SKM-1 treated with dmso at 0.1 percent for 144 hours (cell line): ENCODE data around the gene PHC3.
A peak's percentile ranks its signal among the peaks of the same experiment; 100 is the strongest.
"Not testable (repeated sequence)": the region's sequence is repeated elsewhere in the genome, so short reads cannot be mapped to it uniquely, and the experiment has no call there.

Source experiments
- DNase-seq: peaks from one replicate; lab custom pipeline; 2025; ENCODE audit not compliant: unreplicated experiment; lab: John Stamatoyannopoulos, UW

The PHC3 gene

DNA sequence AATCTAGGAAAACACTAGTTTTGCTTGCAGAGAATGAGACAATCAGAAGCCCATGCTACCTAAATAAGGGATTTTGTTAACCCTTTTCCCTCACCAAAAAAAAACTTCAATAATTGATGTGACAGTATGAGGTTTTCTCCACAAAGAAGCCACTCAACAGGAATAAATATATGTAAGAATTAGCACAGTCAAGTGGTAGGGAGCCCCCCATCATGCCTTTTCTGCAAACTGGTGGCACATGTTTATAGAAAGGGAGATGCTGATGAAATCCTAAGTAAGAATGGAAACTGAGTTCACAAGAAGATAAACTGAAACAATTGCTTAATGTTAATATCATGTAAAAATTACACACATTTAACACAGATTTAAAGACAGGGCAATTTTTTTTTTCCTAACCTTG is 51.0 kb downstream of the PHC3 start:
- no peak for DNase-seq

DNA sequence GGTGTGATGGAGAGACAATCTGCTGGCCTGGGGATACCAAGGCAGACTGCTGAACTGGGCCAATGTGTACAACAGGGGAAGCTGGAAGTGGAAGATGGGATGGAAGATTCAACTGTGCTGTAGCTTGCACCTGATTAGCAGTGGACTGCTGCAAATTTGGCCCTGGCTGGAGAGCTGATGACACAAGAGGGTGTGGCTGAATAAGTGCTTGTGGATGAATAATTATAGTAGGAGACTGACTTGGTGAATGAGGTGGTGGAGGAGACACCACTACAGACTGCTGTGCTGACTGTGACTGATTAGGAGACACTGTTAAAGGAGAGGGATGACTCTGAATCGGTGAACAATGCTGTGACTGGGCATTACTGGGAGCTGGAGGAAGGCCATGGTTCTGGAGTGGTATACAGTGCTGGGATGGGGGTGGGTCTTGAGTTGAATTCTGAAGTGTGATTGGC is 52.5 kb downstream of the PHC3 start:
- peak; percentile 32 for DNase-seq

DNA sequence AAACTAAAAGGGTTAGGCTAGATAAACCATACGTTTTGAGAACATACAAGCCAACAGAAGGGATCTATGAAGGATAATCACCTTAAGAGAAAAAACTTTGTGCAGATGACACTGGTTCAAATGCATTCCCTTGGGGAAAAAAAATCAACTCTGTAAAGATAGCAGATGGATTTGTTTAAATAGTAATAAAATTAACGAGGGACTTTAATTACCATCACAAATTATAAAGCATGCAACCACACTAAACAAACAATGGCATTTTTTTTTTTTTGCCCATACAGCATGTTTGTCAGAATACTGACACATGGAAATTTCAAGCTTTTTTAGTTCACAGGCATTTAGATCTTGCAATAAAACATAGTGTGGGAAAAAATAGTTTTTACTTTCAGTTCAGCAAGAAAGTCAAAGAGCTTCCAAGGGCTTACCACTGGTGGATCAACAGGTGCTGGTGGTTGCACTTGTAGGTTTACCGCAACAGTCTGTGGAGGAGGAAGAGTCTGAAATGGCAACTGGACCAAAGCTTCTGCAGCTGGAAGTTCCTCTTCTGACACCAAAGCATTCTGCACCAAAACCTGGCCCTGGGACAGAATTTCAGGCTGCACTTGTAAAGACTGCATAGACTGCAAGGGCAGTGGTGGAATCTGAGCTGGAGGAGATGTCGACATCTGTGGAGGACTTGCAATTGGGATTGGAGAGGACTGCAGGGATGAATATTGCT is 53.1 kb downstream of the PHC3 start:
- peak; percentile 78 for DNase-seq

DNA sequence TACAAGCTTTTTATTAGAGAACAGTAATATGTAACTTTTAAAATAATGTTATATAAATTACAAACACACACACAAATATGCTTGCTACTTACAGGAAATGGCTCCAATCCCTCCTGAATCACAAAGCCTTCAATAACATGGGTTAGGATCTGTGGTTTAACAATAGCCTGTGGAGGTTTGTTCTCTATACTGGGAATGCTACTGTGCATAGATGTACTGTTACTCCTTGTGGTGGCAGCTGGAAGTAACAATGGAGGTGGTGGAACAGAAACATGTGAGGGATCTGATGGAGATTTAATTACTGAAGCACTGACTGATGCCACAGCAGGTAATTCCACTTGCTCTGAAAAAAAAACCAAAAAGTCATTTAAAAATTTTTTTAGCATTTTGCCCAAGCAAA is 64.4 kb downstream of the PHC3 start:
- no peak for DNase-seq

DNA sequence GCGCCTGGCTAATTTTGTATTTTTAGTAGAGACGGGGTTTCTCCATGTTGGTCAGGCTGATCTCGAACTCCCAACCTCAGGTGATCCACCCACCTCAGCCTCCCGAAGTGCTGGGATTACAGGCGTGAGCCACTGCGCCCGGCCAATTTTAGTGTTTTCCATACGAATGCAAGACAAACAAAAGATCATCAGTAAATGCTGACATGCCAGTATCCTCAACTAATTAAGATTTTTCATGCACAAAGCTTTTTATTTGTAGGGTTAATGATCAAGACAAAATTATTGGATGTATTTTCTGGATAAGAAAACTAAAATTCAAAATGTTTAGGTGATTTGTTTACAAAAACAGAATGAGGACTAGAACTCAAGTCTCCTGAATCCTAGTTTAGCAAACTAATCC is 67.4 kb downstream of the PHC3 start:
- not testable (repeated sequence) for DNase-seq

DNA sequence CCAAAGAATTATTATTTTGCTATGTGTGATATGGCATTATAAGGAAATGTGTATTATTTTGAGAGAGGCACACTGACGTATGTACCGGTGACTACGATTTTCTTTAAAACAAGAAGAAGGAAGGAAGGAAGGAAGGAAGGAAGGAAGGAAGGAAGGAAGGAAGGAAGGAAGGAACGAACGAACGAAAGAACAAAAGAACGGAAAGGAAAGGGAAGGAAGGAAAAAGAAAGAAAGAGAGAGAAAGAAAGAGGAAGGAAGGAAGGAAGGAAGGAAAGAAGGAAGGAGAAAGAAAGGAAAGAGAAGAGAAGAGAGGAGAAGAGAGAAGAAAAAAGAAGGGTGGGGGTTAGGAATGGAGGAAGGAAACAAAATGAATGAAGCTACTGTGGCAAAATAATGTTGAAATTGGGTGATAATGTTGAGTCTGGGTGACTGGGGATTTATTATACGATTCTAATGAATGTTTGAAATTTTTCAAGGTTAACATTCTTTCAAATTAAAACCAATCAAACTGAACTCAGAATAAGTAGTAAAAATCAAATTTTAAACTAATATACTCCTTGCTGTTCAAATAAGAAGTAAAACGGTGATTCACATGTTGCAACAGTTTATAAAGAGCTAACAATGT is 70.3 kb downstream of the PHC3 start:
- DNase-seq, result no peak

DNA sequence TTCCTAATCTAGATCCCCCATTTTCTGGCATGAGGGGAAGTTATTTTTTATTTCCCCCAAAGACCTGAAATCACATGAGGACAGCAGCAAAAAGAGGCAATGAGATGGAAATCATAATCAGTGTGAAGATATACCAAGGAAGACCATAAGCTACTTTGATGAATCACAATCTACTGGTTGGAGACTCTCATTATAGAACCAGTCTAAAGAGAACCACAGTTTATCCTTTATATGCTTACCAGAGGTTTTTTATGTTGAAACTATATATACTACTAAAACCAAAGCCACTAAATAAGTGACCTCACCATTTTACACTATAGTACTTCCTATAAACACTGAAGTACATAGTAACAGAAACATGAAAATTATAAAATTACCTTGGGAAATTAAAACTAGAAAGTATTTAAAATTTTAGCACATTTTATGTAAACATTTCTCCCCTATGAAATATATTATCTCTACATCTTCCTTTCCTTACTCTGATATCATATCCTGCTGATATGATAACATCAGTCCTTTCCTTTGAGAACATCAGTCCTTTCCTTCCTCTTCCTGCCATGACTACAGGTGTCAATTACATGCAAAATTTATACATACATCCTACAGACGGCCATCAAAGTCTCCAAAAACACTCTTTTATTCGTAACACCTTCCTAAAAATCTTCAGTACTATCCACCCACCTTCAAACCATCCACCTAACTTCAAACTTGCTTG is 71.8 kb downstream of the PHC3 start:
- no peak for DNase-seq

DNA sequence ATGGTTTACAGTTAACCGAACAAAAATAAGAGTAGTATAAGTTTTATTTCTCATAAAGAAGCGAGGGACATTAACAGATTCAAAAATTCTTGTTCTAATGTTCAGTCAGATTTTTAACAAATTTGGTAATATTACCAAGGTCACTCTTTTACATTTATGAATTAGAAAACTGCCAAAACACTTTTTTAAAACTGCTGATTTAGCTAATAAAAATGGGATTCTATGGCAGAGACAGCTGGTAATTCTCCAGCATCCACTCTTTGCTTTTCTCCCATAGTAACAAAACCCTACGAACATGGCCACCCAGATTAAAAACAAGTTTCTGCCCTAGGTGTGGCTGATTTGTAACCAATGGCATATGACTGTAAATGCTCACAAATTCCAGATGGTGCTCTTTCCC is 72.6 kb downstream of the PHC3 start:
- DNase-seq, result no peak

DNA sequence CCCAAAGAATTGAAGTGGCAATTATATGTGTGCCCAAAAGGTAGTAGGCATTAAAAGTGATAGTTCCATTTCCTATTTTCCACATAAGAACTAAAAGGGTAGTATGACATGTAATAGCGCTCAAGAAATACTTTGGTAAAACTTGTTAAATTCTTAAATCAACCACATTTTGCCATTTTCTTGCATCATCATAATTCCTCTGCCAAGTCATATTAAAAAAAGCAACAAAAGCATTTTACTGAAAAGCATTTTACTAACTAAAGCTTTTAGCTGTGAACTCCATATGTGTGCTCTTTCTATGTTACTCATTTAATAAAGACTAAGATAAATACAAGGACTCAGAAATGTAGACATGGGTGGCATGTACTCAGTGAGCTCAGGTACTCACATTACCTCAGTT is 73.6 kb downstream of the PHC3 start:
- DNase-seq, result no peak

DNA sequence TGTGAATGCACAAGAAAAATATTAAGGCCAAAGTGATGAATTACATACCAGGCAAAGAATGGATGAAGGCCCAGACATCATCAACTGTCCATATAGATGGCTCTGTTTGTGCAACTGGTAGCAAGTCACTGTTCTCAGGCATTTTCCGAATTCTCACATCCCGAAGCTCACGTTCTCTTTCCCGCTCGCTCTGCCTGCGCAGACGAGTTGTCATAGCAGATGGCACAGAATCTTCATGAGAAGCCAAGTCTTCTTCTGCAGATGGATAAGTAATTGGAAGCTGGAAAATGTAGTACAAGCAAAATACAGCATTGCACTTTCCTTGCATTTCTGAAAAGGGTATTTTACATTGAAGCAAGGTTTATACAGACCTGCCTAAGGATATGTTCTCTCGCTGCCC is 79.1 kb downstream of the PHC3 start:
- no peak for DNase-seq

DNA sequence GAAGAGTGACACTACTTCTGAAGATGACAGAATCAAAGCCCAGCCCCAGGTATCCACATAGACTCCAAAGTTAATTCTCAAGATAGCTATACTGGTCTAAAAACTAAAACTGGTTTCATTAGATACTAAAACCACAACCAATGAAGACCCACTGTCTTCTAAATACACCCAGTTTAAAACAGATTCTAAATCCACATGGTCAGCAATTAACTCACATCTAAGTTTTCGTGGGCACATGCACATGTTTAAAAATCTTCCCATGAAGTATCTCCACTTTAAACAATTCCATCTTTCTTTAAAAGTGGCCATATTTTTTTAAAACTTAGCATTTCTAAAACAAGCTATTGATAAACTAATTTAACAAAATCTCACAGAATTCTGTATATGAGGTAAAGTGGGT is 80.6 kb downstream of the PHC3 start:
- DNase-seq, result no peak

DNA sequence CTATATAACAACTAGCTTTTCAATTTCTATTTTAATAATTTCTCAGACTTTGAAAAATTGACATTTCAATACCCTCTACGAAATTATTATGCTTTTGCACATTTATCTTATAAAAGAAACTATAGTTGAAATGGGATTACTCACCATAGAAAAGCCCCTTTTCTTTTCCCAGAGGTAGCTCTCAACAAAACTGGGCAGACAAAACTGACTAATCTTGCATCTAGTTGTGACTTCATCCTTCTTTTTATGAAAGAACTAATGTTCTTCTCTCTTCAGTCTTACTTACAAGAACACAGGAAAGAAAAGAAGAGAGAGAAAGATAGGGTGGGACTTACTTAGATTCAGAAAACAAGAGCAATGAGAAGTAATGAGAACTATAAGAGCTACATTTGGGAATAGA is 82.8 kb downstream of the PHC3 start:
- no peak for DNase-seq

DNA sequence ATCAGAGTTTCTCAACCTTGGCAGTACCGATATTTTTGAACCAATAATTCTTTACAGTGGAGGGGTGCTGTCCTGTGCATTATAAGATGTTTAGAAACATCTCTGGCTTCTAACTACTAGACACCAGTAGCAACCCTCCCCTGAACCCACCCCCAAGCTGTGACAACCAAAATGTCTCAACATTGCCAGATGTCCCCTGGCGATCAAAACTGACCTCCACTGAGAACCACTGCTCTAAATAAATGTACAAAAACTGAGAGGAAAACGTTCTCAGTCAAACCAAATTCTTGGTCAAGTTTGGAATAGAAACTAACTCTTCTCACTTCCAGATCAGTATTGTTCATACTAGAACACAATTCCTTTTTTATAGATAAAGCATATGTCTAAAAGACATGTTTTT is 85.2 kb downstream of the PHC3 start:
- no peak for DNase-seq

DNA sequence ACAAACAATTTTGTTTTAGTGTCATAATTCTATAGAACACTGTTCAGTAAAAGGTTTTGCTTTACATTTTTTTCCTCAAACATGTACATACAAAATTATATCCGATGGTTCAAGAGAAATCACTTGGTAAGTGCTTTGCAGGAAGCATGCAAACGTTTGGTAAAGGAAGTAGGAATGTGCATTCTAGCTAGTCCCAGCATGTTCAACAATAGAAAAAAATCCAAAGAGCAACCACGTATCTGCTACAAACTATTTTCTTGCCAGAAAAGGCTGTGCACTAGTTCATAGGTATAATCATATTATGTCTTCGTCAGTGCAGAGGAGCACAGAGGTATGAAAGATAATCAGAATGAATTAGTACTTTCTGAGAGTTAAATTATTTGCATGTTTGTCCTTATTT is 85.8 kb downstream of the PHC3 start:
- DNase-seq, result no peak

DNA sequence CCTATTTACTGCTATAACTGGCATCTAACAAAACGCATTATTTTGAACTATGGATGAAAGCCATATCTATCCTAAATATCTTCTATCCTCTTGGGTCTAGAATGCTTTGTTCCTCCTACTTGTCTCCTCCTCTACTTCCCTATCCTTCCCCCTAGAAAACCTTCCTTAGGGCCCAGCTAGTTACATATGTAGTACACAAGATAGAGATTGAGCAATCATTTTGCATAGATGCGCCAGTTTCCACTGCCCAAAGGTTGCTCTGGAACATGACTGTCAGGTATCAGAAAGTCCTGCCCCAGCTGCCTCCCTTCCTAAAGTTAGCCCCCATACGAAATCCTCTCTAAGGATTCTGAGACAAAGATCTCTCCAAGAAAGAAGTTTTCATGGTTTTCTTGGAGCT is 88.6 kb downstream of the PHC3 start:
- peak; percentile 32 for DNase-seq

DNA sequence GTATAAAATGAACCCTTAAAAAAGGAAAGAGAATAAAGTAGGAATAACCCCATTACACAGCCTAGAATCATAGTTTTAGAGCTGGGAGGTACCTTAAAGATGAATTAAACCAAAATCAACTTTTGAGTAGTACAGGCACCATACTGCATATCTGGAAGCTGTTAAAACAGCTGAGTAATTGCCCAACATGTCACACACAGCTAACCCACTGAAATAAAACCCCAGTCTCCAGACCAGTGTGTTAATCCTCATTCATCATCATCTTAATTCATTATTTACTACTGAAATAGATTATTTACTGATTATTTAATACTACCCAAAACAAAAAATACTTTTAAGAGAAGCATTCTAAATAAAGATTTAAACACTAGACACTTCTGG is 90.9 kb downstream of the PHC3 start:
- DNase-seq, result no peak

DNA sequence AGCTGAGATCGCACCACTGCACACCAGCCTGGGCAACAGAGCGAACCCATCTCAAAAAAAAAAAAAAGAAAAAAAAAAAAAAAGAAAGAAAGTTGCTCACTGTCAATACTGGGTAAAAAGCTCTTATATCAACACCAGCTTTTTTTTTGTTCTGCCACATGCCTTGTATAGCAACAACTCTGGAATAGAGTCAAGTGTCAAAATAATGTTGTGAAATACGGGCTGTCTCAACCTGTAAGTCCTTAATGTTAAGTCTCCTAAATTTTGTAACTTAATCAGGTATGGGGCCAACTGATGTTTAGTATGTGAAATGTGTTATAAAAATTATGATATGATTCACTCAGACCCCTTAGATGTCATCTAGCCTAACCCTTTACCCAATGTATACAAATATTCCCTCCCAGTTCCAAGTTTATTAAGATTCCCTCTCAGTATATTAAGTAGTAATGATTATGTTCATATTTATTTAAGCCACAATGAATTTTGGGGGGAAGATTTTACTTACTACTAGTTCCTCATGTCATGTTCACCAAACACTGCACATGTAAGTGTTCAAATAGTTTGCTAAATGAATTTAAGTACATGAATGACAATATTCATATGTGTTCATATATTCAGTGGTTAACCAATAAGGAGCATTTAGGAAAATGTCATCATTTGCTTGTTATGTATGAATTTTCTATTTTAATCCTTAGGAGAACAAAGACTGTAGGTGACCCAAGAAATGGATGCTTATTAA is 91.5 kb downstream of the PHC3 start:
- no peak for DNase-seq

DNA sequence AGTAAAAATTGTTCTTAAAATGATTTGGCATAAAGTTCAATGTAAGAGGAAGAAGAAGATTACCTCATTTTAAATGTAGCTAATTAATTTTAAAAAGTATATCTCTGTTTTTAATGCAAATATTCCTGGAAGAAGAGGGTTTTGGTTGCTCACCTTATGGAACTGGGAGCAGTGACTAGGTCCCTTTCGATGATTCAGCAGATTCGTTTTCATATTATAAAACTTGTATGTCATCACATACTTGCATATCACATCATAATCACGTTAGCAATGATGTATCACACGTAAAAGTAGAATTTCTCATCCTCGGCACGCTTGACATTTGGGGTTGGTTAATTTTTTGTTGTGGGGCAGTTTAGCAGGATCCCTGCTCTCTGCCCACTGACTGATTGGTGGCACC is 96.1 kb downstream of the PHC3 start:
- DNase-seq, result no peak

DNA sequence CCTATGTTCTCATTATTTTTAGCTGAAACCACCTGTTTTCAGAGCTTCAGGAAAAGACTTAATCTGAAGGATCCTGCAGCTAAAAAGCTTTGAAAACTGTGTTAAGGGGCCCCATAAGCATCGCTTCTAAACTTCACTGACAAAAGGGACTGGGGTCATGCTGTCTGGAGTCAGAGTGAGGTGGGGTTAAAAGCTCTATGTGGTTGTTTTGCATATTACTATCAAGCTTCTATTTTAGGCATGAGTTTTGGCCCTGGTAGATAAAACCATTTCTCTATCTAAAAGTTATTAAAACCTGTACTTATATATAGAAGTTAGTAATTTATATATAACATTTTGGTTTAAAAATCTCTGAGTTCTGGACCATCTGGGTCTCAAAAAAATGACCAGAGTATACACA is 98.2 kb downstream of the PHC3 start:
- no peak for DNase-seq

DNA sequence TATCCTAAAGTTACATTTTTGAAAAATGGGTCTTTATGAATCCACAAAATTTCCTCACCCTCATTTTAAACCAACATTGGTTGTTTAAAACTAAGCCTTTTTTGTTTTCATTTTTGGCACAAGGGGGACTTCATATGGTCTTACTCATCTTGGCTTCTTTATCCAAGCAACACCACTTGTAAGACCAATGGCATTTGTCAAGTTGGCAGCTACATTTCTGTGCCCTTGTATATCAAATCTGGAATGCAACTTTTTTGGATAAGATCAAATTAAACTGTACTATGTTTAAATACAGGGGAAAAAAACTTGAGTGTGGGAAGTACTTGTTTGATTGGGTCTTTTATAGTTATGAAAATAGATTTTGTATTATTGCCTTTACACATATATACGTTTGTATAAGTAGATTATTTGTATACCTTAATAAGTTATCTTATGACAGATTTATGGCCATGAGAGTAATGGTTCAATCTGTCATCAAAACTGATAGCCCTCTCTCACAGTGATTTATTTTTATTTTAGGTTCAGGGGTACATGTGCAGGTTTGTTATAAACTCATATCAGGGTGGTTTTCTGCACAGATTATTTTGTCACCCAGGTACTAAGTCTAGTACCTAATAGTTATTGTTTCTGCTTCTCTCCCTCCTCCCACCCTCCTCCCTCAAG is 100.3 kb downstream of the PHC3 start:
- no peak for DNase-seq

DNA sequence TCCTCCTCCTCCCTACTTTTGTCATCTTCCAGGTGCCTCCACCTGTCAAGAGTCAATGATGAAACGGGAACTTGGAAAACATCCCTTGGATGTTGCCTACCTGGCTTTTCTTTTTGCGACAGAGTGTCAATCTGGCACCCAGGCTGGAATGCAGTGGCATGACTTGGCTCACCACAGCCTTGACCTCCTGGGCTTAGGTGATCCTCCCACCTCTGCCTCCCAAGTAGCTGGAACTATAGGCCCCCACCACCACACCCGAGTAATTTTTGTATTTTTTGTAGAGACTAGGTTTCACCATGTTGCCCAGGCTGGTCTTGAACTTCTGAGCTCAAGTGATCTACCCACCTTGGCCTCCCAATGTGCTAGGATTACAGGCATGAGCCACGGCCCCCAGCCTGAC is 100.9 kb downstream of the PHC3 start:
- DNase-seq, result no peak
